ENCODE measurements around the gene MRPS25.

GRCh38 chr3:15097891-15098290 is 32.8 kb upstream of the MRPS25 start:
- TF ChIP-seq POLR2AphosphoS5 (IDR thresholded peaks at IDR 0.05; ENCODE audit: insufficient read depth, low read depth, low read length) (no peak), CTCF (IDR thresholded peaks at IDR 0.05; ENCODE audit: extremely low read depth in 1 of 2, insufficient read depth in 1 of 2, low read depth in 1 of 2, low read length in 2 of 2) (no peak), MAX (IDR thresholded peaks at IDR 0.05; ENCODE audit: insufficient read depth, insufficient read length) (no peak), POLR2A (IDR thresholded peaks at IDR 0.05; ENCODE audit: low read depth, low read length) (no peak), EZH2 (IDR thresholded peaks at IDR 0.05; ENCODE audit: borderline replicate concordance, low read depth, low read length, severe bottlenecking) (no peak), JUN (IDR thresholded peaks at IDR 0.05; ENCODE audit: borderline replicate concordance, insufficient read depth, insufficient read length, low read depth) (no peak)

All from endothelial cell of umbilical vein (primary cell).